ENCODE results near the gene AMN1.

Gene AMN1

DNA sequence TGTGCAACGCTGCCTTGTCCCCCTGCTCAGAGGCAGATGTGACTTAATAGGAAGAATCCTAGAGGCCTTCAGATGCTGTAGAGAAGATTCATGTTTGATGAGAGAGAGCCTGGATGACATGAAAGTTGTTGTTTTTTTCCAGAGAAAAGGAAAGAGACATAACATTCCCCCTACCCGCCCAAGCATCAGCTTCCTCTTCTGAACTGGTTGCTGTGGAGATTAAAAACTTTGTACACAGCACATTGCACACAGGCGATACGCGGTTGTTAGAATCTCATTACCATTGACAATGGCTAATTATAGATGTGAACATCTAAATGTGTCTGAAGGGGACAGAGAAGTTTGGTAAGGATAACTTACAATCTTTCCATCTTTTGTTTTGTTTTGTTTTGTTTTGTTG is 82.9 kb downstream of the AMN1 start:
- no peaks in the 10 kb centered on the region for H3K9me3 ChIP-seq (replicated peaks; ENCODE audit: insufficient read depth, low read length)
- no peaks in the 10 kb centered on the region for H3K27me3 ChIP-seq (replicated peaks; ENCODE audit: insufficient read depth, low read length)
- no peaks in the 10 kb centered on the region for H3K4me1 ChIP-seq (ENCODE audit: low read length)
- no peaks in the 10 kb centered on the region for H4K20me1 ChIP-seq (ENCODE audit: insufficient read depth, low read length)
- no peak overlapping the region for H3K9ac ChIP-seq (ENCODE audit: low read length)
- H3K79me2 ChIP-seq (ENCODE audit: low read length): peaks cover 19% of the 10 kb centered on the region
- DNase-seq: no peak
- no peaks in the 10 kb centered on the region for H3F3A ChIP-seq (ENCODE audit: insufficient read depth, low read length)
- H3K9me2 ChIP-seq (replicated peaks; ENCODE audit: insufficient read depth, low read length): no peaks in the 10 kb centered on the region
- H3K27ac ChIP-seq (ENCODE audit: low read length): no peak overlapping the region
- H3K4me2 ChIP-seq (ENCODE audit: low read depth, low read length): no peak overlapping the region
- TF ChIP-seq EZH2phosphoT487 (IDR thresholded peaks at IDR 0.05; ENCODE audit: low read length) (no peak), EZH2 (optimal IDR thresholded peaks at IDR 0.05; ENCODE audit: low read depth, low read length) (no peak), CTCF (IDR thresholded peaks at IDR 0.05; ENCODE audit: low read length) (no peak)
- no peak overlapping the region for H2AFZ ChIP-seq (ENCODE audit: low read length)
- no peak overlapping the region for H3K4me3 ChIP-seq (ENCODE audit: low read length)
- H3K36me3 ChIP-seq (replicated peaks; ENCODE audit: insufficient read depth, low read length): no peaks in the 10 kb centered on the region

GRCh38 chr12:31644536-31644935 is 84.3 kb downstream of the AMN1 start:
- no peaks in the 10 kb centered on the region for H3K27me3 ChIP-seq (replicated peaks; ENCODE audit: insufficient read depth, low read length)
- TF ChIP-seq CTCF (IDR thresholded peaks at IDR 0.05; ENCODE audit: low read length) (no peak), EZH2phosphoT487 (IDR thresholded peaks at IDR 0.05; ENCODE audit: low read length) (no peak), EZH2 (optimal IDR thresholded peaks at IDR 0.05; ENCODE audit: low read depth, low read length) (no peak)
- DNase-seq: no peak
- H3K9me2 ChIP-seq (replicated peaks; ENCODE audit: insufficient read depth, low read length): no peaks in the 10 kb centered on the region
- no peaks in the 10 kb centered on the region for H3K36me3 ChIP-seq (replicated peaks; ENCODE audit: insufficient read depth, low read length)
- H3K27ac ChIP-seq (ENCODE audit: low read length): no peak overlapping the region
- H2AFZ ChIP-seq (ENCODE audit: low read length): no peak overlapping the region
- H3F3A ChIP-seq (ENCODE audit: insufficient read depth, low read length): no peaks in the 10 kb centered on the region
- H3K4me2 ChIP-seq (ENCODE audit: low read depth, low read length): no peak overlapping the region
- H3K9me3 ChIP-seq (replicated peaks; ENCODE audit: insufficient read depth, low read length): no peaks in the 10 kb centered on the region
- H3K9ac ChIP-seq (ENCODE audit: low read length): no peak overlapping the region
- no peak overlapping the region for H3K4me3 ChIP-seq (ENCODE audit: low read length)
- H4K20me1 ChIP-seq (ENCODE audit: insufficient read depth, low read length): no peaks in the 10 kb centered on the region
- H3K4me1 ChIP-seq (ENCODE audit: low read length): no peaks in the 10 kb centered on the region
- peaks cover 6% of the 10 kb centered on the region; the same call in 1 of the 2 replicates for H3K79me2 ChIP-seq (ENCODE audit: low read length)

DNA sequence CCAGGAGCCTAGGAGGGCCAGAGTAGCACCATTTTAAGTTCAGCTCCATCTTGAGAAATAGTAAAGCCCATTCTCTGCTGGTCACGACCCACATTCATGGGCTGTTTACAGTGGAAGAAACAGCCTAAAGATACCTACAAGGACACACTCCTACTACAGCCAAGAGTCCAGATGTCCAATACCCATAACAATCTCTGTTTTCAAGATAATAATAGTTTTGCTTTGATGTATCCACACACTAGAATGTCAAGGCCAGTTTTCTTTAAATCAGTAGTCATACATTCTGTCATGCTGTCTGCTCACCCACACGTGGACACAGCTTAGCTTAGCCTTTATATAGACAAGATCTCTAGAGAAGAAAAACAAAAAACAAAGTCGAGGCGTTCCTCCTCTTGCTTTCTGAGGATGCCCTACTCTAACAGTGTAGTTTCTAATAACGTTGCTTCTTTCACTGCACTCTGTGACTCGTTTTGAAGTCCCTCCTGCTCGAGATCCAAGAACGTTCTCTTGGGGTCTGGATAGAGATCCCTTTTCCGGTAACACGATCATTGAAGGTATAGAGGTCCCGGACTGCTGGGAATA is 87.2 kb downstream of the AMN1 start:
- Histone ChIP-seq H3F3A (ENCODE audit: insufficient read depth, low read length) (no peaks in the 10 kb centered on the region), H2AFZ (ENCODE audit: low read length) (no peak overlapping the region), H3K4me1 (ENCODE audit: low read length) (no peaks in the 10 kb centered on the region), H3K27ac (ENCODE audit: low read length) (no peak overlapping the region), H3K36me3 (replicated peaks; ENCODE audit: insufficient read depth, low read length) (no peaks in the 10 kb centered on the region), H3K9ac (ENCODE audit: low read length) (no peak overlapping the region), H4K20me1 (ENCODE audit: insufficient read depth, low read length) (no peaks in the 10 kb centered on the region), H3K27me3 (replicated peaks; ENCODE audit: insufficient read depth, low read length) (no peaks in the 10 kb centered on the region), H3K9me3 (replicated peaks; ENCODE audit: insufficient read depth, low read length) (no peaks in the 10 kb centered on the region), H3K4me2 (ENCODE audit: low read depth, low read length) (no peak overlapping the region), H3K79me2 (ENCODE audit: low read length) (no peaks in the 10 kb centered on the region), H3K4me3 (ENCODE audit: low read length) (no peak overlapping the region), H3K9me2 (replicated peaks; ENCODE audit: insufficient read depth, low read length) (no peaks in the 10 kb centered on the region)
- no peak for DNase-seq
- no peak for TF ChIP-seq CTCF (IDR thresholded peaks at IDR 0.05; ENCODE audit: low read length)
